Ovary (tissue), 3 donors: ENCODE results near the gene GPR150.

Experiments
- POLR2A ChIP-seq: fragments of 450-650 bp; IDR thresholded peaks from one replicate; pipeline ENCODE4 v1.6.1; 2017; ENCODE audit warnings: antibody characterized with exemption, mild to moderate bottlenecking, moderate library complexity
- TF ChIP-seq, protein P1 (sequence below), 3 donors: fragments of 450-650 bp in 2 of 3; fragments of 200-600 bp in 1 of 3; IDR thresholded peaks; one replicate each; pipeline versions ENCODE4 v1.5.1 to v1.8.0; 2016 to 2022; ENCODE audit warnings: antibody characterized with exemption in 3 of 3, mild to moderate bottlenecking in 1 of 3
- donor health status: DM: no; HTN: no; CAD: no.

- TF ChIP-seq, protein P1, sequence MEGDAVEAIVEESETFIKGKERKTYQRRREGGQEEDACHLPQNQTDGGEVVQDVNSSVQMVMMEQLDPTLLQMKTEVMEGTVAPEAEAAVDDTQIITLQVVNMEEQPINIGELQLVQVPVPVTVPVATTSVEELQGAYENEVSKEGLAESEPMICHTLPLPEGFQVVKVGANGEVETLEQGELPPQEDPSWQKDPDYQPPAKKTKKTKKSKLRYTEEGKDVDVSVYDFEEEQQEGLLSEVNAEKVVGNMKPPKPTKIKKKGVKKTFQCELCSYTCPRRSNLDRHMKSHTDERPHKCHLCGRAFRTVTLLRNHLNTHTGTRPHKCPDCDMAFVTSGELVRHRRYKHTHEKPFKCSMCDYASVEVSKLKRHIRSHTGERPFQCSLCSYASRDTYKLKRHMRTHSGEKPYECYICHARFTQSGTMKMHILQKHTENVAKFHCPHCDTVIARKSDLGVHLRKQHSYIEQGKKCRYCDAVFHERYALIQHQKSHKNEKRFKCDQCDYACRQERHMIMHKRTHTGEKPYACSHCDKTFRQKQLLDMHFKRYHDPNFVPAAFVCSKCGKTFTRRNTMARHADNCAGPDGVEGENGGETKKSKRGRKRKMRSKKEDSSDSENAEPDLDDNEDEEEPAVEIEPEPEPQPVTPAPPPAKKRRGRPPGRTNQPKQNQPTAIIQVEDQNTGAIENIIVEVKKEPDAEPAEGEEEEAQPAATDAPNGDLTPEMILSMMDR (IDR thresholded peaks at IDR 0.05), result no peak
- no peak for TF ChIP-seq POLR2A
These were observed 24.5 kb upstream of the GPR150 start for GRCh38 chr5:95595289-95595931.
